Panc1 (cell line): ENCODE data around the gene WDR49.

Experiments used
- POLR2AphosphoS5 ChIP-seq: IDR thresholded peaks from 2 replicates; pipeline ENCODE4 v1.6.1; 2012; ENCODE audit warnings: mild to moderate bottlenecking, low read depth, low read length, moderate library complexity
- SIN3A ChIP-seq: IDR thresholded peaks from 2 replicates; pipeline ENCODE4 v1.6.1; 2012; ENCODE audit warnings: low read depth, mild to moderate bottlenecking, low read length, moderate library complexity, borderline replicate concordance; ENCODE audit not compliant: insufficient read depth
- TCF7L2 ChIP-seq: IDR thresholded peaks from 2 replicates; pipeline ENCODE4 v1.6.1; 2011; ENCODE audit warnings: mild to moderate bottlenecking, low read depth, low read length, inconsistent platforms
- TF ChIP-seq, protein P1 (sequence below): fragments of 450-650 bp; IDR thresholded peaks from 2 replicates; pipeline ENCODE4 v1.5.1; 2017; ENCODE audit warnings: mild to moderate bottlenecking
- TF ChIP-seq, protein P2 (sequence below), 2 experiments: IDR thresholded peaks; 2 replicates each; pipeline ENCODE4 v1.6.1; 2011 to 2012; ENCODE audit warnings: low read depth in 2 of 2, control low read depth in 1 of 2, low read length in 1 of 2, mild to moderate bottlenecking in 1 of 2, moderate library complexity in 1 of 2; ENCODE audit not compliant: insufficient read depth in 1 of 2

DNA sequence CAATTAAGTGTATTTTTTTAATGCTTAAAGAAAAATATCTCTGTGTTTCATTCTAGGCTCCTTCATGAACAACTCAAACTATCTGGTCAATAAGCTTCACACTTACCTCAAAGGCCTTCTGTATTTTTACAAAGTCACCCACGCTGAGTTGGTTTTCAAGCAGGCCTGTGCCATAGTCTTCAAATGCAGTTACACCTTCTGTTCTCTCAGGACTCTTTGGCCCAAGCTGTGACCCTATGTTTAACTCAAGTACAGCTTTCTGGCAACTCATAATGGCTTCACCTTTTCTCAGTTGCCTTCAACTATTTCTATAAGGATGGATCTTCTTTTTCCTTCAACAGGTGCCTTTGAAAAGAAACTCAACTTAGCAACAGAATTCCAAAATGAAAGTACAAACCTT, 587 bp downstream of the WDR49 start:
- TF ChIP-seq, protein P1, sequence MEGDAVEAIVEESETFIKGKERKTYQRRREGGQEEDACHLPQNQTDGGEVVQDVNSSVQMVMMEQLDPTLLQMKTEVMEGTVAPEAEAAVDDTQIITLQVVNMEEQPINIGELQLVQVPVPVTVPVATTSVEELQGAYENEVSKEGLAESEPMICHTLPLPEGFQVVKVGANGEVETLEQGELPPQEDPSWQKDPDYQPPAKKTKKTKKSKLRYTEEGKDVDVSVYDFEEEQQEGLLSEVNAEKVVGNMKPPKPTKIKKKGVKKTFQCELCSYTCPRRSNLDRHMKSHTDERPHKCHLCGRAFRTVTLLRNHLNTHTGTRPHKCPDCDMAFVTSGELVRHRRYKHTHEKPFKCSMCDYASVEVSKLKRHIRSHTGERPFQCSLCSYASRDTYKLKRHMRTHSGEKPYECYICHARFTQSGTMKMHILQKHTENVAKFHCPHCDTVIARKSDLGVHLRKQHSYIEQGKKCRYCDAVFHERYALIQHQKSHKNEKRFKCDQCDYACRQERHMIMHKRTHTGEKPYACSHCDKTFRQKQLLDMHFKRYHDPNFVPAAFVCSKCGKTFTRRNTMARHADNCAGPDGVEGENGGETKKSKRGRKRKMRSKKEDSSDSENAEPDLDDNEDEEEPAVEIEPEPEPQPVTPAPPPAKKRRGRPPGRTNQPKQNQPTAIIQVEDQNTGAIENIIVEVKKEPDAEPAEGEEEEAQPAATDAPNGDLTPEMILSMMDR = no peak
- TF ChIP-seq POLR2AphosphoS5 (no peak), TCF7L2 (no peak), SIN3A (no peak)
- TF ChIP-seq, protein P2, sequence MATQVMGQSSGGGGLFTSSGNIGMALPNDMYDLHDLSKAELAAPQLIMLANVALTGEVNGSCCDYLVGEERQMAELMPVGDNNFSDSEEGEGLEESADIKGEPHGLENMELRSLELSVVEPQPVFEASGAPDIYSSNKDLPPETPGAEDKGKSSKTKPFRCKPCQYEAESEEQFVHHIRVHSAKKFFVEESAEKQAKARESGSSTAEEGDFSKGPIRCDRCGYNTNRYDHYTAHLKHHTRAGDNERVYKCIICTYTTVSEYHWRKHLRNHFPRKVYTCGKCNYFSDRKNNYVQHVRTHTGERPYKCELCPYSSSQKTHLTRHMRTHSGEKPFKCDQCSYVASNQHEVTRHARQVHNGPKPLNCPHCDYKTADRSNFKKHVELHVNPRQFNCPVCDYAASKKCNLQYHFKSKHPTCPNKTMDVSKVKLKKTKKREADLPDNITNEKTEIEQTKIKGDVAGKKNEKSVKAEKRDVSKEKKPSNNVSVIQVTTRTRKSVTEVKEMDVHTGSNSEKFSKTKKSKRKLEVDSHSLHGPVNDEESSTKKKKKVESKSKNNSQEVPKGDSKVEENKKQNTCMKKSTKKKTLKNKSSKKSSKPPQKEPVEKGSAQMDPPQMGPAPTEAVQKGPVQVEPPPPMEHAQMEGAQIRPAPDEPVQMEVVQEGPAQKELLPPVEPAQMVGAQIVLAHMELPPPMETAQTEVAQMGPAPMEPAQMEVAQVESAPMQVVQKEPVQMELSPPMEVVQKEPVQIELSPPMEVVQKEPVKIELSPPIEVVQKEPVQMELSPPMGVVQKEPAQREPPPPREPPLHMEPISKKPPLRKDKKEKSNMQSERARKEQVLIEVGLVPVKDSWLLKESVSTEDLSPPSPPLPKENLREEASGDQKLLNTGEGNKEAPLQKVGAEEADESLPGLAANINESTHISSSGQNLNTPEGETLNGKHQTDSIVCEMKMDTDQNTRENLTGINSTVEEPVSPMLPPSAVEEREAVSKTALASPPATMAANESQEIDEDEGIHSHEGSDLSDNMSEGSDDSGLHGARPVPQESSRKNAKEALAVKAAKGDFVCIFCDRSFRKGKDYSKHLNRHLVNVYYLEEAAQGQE (IDR thresholded peaks at IDR 0.05; ENCODE audit: insufficient read depth in 1 of 2, low read depth in 2 of 2, low read length in 1 of 2) = no peak
